Adipose tissue (tissue), 3 donors: ENCODE data around the gene HSD3B2. TPM values are rescaled to one million over a fixed set of nuclear protein-coding genes. Genes with fewer than 3 reads are reported as not detected.

Source experiments
- H3K27ac ChIP-seq: one replicate; pipeline ENCODE4 v1.5.1; 2013; ENCODE audit warnings: low read depth, low read length
- WGBS, 3 donors: extraction: QIAGEN DNeasy Blood & Tissue Kit; methylation state at CpG; one replicate each; pipeline ENCODE4 v1.1.7; 2013; 5-methylcytosine and 5-hydroxymethylcytosine counted together
- polyA plus RNA-seq, 3 donors: library from polyadenylated mRNA; stranded (reverse); fragments of 200-250 nt; gene quantifications; one replicate each; pipeline ENCODE4 v1.2.3, GENCODE V29; 2013
- donor health status: healthy with polysubstance abuse.
- donor health status: Bipolar disorder and iron deficiency.
- donor health status: healthy.

Gene HSD3B2
- polyA plus RNA-seq, 3 donors: 0.05 to 0.13 TPM; not detected in 1

- 87 to 92% (median 90%) methylated on average over 3 of the region's 3 CpGs for WGBS, 3 donors
- H3K27ac ChIP-seq: no peak overlapping the region
These were observed 32.6 kb downstream of the HSD3B2 start for GRCh38 chr1:119447344-119448126.

GRCh38 chr1:119448127-119448511 lies 33.2 kb downstream of the HSD3B2 start:
- no peak overlapping the region for H3K27ac ChIP-seq
- WGBS, 3 donors: 63 to 77% (median 72%) methylated on average over 2 of the region's 2 CpGs

GRCh38 chr1:119449971-119450370 lies 35.0 kb downstream of the HSD3B2 start:
- WGBS, 3 donors: 68 to 79% (median 78%) methylated on average over 8 of the region's 8 CpGs
- H3K27ac ChIP-seq: no peak overlapping the region

GRCh38 chr1:119451158-119451557 lies 36.2 kb downstream of the HSD3B2 start:
- 78 to 81% (median 80%) methylated on average over 6 of the region's 6 CpGs for WGBS, 3 donors
- no peak overlapping the region for H3K27ac ChIP-seq

- H3K27ac ChIP-seq: no peak overlapping the region
- 48 to 61% (median 54%) methylated on average over 2 of the region's 2 CpGs for WGBS, 3 donors
These were observed 37.1 kb downstream of the HSD3B2 start for GRCh38 chr1:119452091-119452490.

- no peak overlapping the region for H3K27ac ChIP-seq
- WGBS, 3 donors: 33 to 51% (median 46%) methylated on average over 3 of the region's 3 CpGs
These were observed 38.1 kb downstream of the HSD3B2 start for GRCh38 chr1:119453021-119453420.

GRCh38 chr1:119462964-119463363 lies 48.0 kb downstream of the HSD3B2 start:
- H3K27ac ChIP-seq: no peak overlapping the region
- WGBS, 3 donors: 73 to 88% (median 77%) methylated on average over 2 of the region's 2 CpGs

GRCh38 chr1:119463569-119463968 lies 48.6 kb downstream of the HSD3B2 start:
- H3K27ac ChIP-seq: no peak overlapping the region
- WGBS, 3 donors: 63 to 83% (median 75%) methylated on average over 2 of the region's 2 CpGs

GRCh38 chr1:119466445-119466844 lies 51.5 kb downstream of the HSD3B2 start:
- 61 to 72% (median 70%) methylated on average over 2 of the region's 2 CpGs for WGBS, 3 donors
- no peak overlapping the region for H3K27ac ChIP-seq

- H3K27ac ChIP-seq: no peak overlapping the region
- WGBS, 3 donors: 96 to 100% (median 100%) methylated on average over 1 of the region's 1 CpG
These were observed 52.3 kb downstream of the HSD3B2 start for GRCh38 chr1:119467219-119467618.

GRCh38 chr1:119467857-119468668 lies 53.1 kb downstream of the HSD3B2 start:
- 27 to 52% (median 39%) methylated on average over 4 of the region's 4 CpGs for WGBS, 3 donors
- no peak overlapping the region for H3K27ac ChIP-seq

- H3K27ac ChIP-seq: no peak overlapping the region
- WGBS, 3 donors: 43 to 69% (median 66%) methylated on average over 1 of the region's 1 CpG
These were observed 54.8 kb downstream of the HSD3B2 start for GRCh38 chr1:119469741-119470140.

GRCh38 chr1:119470377-119470776 lies 55.4 kb downstream of the HSD3B2 start:
- WGBS, 3 donors: 90 to 95% (median 92%) methylated on average over 3 of the region's 3 CpGs
- H3K27ac ChIP-seq: no peak overlapping the region

- 88 to 92% (median 92%) methylated on average over 7 of the region's 7 CpGs for WGBS, 3 donors
- no peak overlapping the region for H3K27ac ChIP-seq
These were observed 56.0 kb downstream of the HSD3B2 start for GRCh38 chr1:119470958-119471357.

GRCh38 chr1:119471566-119471965 lies 56.6 kb downstream of the HSD3B2 start:
- 89 to 92% (median 90%) methylated on average over 5 of the region's 5 CpGs for WGBS, 3 donors
- no peak overlapping the region for H3K27ac ChIP-seq

- H3K27ac ChIP-seq: no peak overlapping the region
- 37 to 59% (median 53%) methylated on average over 5 of the region's 5 CpGs for WGBS, 3 donors
These were observed 57.3 kb downstream of the HSD3B2 start for GRCh38 chr1:119472080-119472818.
